HG03520 (cell line): ENCODE data around the gene TP53I13.

ENCODE experiments used
- ATAC-seq: cut with Tn5 transposase; IDR thresholded peaks from one replicate; pipeline ENCODE4 v1.9.1; 2021; ENCODE audit warnings: mild to moderate bottlenecking, moderate library complexity; ENCODE audit not compliant: unreplicated experiment

TP53I13 gene

GRCh38 chr17:29591737-29592608 lies 23.5 kb downstream of the TP53I13 start:
- no peak for ATAC-seq

GRCh38 chr17:29592850-29593551 lies 24.5 kb downstream of the TP53I13 start, which contains the start of gene ANKRD13B:
ANKRD13B (plus strand) TSS chr17:29593132; CDS start chr17:29593622, 490 bp downstream.
- no peak for ATAC-seq

- ATAC-seq, result no peak
Measured at GRCh38 chr17:29593591-29594518, 25.4 kb downstream of the TP53I13 start.

- ATAC-seq, result no peak
Measured at GRCh38 chr17:29594519-29595090, 26.1 kb downstream of the TP53I13 start.

- no peak for ATAC-seq
Measured at GRCh38 chr17:29595107-29595942, 26.8 kb downstream of the TP53I13 start.

GRCh38 chr17:29595943-29596774 lies 27.7 kb downstream of the TP53I13 start:
- ATAC-seq, result no peak

- no peak for ATAC-seq
Measured at GRCh38 chr17:29596811-29597210, 28.3 kb downstream of the TP53I13 start.

GRCh38 chr17:29597361-29598172 lies 29.1 kb downstream of the TP53I13 start:
- ATAC-seq, result no peak

- no peak for ATAC-seq
Measured at GRCh38 chr17:29603109-29603674, 34.7 kb downstream of the TP53I13 start.

GRCh38 chr17:29607557-29608195 lies 39.2 kb downstream of the TP53I13 start:
- no peak for ATAC-seq

- no peak for ATAC-seq
Measured at GRCh38 chr17:29608986-29609385, 40.5 kb downstream of the TP53I13 start.

- no peak for ATAC-seq
Measured at GRCh38 chr17:29610395-29610794, 41.9 kb downstream of the TP53I13 start.

GRCh38 chr17:29611351-29612093 lies 43.0 kb downstream of the TP53I13 start:
- ATAC-seq, result no peak

- ATAC-seq, result no peak
Measured at GRCh38 chr17:29612094-29612403, 43.5 kb downstream of the TP53I13 start.

GRCh38 chr17:29612404-29613280 lies 44.1 kb downstream of the TP53I13 start:
- ATAC-seq, result no peak
